Stimulated activated CD4-positive, alpha-beta T cell treated with anti-CD3 and anti-CD28 coated beads, Interleukin-15, amount 100 ng/mL, for 48 hours (primary cell): ENCODE results near the gene PCK1.

Source experiments
- DNase-seq, 2 donors: peaks; one replicate each; pipeline ENCODE4 v3.0.0-alpha.2; 2020; ENCODE audit warnings: low read depth in 2 of 2

PCK1 gene

DNA sequence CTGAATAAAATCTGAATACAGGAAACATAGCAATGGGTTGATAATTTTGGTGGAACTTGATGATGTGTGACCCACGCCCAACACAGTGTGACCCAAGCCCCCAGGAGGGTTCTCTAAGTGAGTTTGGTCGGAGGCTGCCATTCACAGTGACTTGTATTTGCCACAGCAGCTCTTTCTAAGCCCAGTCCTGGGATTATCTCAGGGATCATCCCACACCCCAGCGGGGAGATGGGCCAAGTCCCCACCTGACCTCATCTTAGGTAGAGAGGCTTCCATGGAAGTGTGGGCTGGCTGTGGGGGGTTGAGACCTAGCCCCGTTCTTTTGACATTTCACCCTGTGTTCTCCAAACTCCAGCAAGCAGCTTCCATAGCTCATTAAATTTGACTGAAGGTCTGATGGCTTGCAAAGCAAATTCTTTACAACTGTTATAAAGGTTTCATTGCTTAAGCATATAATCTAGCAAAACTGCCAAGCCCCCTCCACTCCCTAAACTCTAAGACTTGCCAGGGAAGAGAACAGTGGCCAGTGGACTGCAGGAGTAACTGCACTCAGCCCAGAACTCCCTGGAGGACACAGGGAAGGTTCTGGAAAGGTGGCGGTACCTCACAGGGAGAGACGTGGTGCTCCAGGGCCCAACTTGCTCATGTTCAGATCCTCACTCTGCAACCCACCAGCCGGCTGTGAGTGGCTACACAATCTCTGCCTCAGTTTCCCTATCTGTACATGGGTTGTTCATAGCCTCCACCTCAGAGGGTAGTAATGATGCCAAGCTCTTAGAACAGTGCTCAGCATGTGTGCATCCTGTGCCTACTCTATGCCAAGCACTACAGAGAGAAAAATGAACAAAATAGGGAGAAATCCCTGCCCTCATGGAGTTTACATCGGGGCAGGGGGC is 1.0 kb upstream of the PCK1 start:
- DNase-seq = no peak

DNA sequence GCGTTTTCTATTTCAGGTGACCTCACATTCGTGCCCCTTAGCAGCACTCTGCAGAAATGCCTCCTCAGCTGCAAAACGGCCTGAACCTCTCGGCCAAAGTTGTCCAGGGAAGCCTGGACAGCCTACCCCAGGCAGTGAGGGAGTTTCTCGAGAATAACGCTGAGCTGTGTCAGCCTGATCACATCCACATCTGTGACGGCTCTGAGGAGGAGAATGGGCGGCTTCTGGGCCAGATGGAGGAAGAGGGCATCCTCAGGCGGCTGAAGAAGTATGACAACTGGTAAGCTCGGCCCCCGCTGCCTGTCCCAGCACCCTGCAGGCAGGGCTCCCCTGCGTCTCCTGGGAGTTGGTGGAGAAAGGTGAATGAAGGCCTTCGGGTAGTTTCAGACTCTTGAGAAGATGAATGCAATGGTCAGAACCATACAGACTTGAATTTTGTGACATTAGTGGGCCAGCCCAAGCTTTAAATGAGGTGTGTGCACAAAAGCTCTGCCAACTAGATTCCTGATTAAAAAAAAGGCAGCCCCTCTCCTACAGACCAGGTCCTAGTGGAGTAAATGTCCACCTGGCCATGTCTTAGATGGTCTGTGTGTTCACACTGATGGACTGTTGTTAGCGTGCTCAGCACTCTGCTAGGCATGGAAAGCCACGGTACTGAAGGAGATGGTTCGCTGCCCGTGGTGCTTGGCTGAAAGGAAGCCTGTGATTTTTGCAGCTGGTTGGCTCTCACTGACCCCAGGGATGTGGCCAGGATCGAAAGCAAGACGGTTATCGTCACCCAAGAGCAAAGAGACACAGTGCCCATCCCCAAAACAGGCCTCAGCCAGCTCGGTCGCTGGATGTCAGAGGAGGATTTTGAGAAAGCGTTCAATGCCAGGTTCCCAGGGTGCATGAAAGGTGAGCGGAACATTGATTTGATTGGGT is 708 bp downstream of the PCK1 start:
- DNase-seq = no peak

- no peak for DNase-seq
These were observed 1.9 kb downstream of the PCK1 start for GRCh38 chr20:57562541-57563465.

GRCh38 chr20:57563522-57563921 is 2.6 kb downstream of the PCK1 start:
- DNase-seq = no peak

GRCh38 chr20:57564180-57564802 is 3.4 kb downstream of the PCK1 start:
- DNase-seq = no peak

- DNase-seq = no peak
These were observed 4.2 kb downstream of the PCK1 start for GRCh38 chr20:57564951-57565642.

DNA sequence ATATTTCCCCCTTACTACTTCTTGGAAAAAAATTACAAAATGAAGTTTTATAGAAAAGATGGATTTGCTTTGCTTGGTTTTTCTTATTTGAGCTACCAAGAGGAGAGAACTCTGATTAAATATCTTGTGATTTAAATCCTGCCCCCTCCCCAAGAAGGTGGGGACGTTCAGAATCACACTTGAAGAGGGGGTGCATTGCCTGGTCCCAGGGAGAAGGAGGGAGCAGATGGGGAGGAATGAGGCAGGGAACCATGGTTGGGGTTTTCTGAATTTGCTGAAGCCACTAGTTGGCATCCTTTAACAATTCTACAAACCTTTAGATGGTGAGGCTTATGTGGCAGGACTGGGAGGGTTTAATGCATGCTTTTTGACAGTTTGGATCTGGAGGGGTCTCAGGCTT is 5.5 kb downstream of the PCK1 start:
- no peak for DNase-seq

DNA sequence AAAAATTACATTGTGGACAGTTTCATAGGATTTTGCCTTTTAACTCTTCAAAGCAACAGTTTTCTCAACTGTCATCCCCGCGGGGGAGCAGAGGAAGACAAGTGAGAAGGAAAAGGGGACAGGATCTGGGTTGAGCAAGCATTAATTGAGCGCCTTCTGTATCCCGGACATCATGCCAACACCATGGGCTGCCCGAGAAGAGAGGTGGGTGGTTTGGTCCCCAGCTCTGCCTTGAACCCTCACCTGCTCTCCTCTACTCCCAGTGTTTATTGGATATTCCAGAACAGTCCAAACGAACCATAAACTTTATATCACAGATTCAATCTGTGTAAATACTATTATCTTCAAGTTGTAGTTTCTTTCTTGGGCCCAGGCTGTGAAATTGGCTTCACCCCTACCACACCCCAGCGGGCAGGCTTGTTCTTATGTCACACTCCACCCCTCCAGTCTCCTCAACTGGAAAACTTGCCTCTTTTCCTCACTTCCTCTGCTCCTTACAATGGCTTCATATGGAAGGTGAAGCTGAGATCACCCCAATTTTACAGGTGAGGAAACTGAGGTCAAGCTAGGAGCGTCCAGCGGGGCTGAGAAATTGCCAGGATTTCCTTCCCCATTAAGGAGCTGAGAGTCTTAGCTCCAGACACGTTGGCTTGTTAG is 6.0 kb downstream of the PCK1 start:
- DNase-seq = no peak

DNA sequence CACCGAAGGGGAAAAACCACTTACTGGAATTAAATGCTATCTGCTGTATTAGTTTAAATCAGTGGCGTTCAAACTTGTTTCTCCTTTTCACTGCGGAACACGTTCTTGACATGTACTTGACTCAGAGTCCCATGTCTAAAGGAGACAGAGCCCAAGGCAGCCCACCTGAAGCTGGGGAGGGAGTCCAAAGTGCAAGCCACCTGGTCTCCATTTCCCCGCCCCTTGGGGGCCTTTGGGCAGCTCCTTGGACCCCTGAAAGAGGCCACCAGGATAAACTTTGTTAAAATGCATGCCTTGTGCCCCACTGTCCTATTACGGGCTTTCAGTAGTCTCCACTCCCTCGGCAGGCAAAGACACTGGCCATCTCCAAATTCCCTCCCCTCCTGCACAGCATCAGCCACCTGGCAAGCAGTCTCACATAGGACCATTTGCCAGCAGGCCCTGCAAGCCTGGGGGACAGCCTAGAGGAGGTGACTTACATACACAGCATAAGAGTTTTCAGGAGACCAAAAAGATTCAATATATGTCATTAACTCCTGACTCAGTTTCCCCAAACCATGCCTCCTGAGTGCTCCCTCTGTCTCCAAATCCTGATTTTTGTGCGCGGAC is 6.7 kb downstream of the PCK1 start:
- no peak for DNase-seq

- DNase-seq = no peak
These were observed 7.4 kb downstream of the PCK1 start for GRCh38 chr20:57568088-57568896.

DNA sequence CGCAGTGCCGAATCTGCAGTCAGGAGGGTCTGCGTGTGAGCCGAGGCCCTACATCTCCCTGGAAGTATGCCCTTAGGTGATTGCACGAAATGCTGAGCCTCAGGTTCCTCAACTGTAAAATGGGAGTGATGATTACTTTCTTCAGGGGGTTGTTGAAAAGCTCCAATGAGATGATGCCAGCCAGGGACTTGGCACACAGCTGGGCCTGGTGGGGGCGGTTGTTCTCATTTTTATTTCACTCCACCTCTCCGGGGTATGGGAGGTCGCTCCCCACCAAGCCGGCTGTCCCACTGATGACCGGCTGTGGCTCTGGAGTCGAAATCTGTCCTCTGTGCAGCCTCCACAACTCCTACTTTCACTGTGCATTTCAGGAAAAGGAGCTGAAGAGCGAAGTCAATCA is 8.1 kb downstream of the PCK1 start:
- no peak for DNase-seq

DNA sequence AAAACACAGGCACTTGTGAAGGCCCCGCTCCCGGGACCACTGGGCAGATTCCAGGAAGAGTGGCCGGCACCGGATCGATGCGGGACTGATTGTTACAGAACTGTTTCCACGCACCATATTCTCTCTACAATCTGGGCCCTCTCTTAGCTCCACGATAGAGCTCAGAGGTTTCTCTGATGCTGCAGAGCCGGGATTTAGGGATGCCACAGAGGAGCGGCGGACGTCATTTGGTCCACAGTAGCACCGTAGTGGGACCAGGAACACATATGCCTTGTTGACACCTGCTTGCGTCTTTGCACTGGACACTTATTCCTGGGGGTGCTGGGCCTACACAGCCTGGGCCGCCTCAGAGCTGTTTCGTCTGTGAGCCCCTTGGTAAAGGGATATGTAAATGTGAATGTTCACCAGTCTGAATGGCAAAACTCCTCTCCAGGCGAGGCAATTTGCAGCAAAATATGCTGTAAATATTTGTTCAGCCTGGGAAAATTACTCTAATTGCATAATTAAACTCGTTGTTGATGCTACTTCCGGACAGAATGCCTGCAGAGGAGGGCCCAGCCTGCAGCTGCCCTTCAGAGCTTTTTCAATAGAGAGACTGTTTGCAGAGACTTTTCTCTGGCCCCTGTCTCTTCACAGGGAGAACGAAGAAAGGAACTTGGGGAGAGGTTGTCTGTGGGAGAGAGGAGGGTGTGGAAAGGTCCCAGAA is 9.4 kb downstream of the PCK1 start:
- no peak for DNase-seq

DNA sequence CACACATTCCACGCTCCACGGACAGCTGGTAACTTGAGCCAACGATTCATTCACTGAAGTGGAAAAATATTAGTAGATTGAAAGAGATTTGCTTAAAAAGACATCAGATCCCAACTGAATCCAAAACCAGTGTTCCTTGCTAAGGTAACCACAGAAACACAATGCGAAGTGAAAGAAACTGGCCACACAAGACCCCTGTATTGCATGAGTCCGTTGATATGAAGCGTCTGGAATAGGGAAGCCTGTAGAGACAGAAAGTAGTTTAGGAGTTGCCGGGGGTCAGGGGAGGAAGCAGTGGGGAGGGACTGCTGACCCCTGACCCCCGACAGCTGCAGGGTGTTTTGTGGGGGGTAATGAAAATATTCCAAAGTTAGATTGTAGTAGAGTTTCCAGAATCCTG is 10.0 kb downstream of the PCK1 start:
- no peak for DNase-seq

GRCh38 chr20:57571782-57572416 is 11.0 kb downstream of the PCK1 start:
- no peak for DNase-seq

DNA sequence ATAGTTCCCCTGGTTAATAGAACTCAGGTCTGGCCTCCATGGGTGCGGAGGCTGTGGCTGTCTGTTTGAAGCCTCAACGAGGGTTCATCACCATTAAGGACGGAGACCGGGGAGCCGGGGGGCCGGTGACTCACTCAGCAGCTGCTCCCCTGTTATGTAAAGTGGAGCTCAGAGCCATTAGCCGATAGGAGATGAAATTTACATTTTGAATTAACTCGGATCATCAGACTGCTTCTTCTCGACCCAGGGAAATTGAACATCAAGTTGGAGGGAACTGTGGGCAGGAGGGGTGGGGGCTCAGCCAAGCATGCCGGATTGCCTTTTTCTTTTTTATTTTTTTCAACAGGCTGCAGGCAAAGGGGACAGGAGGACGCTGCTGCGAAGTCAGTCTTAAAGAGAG is 12.3 kb downstream of the PCK1 start:
- no peak for DNase-seq

DNA sequence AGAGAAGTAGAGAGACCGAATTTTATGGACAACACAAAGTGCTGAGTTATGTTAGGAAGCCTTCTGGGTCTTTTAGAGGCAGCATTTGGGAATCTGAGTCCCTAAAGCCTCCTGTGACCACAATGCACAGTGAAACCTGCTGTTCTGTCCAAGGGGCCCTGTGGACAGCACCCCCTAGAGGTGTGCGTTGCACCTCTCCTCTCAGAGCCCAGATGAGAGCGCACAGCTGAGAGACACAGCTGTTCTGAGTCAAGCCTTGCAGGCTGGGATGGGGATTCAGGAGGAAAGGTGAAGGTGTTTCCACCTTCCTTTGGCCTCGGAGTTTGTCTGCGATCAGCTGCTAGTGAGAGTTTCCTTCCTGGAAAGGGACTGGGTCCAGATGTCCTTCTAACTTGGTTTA is 13.0 kb downstream of the PCK1 start:
- DNase-seq = no peak

DNA sequence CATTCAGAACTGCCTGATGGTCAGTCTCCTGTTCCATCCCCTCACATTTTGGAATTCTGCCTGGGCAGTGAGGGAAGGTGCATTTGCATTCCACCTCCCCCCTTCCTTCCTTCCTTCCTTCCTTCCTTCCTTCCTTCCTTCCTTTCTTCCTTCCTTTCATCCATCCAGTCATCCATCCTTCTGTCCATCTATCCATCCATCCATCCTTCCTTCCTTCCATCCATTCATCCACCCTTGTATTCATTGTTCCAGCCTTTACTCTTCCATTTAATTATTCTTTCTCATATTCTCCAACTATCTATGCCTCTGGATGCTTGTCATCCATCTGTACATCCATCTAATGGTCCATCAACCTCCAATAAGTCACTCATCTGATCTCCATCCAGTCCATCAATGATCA is 14.0 kb downstream of the PCK1 start:
- no peak for DNase-seq

DNA sequence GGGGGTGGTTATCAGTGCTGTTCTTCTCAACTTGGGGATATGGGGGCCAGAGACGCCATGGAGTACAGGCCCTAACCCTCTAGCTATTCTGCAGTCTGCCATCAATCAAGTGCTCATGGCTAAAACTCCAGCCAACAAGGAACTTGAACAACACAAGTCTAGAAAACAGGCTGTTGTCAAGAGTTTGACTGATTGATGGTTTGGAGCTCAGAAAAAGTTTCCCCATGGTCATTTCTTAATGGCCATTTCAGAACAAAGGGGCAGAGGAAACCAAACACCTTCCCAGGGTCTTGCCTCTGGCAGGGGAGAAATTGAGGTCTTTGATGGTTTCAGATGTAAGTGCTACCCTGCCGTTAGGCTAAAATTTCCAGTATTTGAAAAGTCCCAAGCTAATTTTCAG is 15.1 kb downstream of the PCK1 start:
- no peak for DNase-seq
